Measurements from ENCODE around the gene SHISAL2A. TPM values are rescaled to one million over a fixed set of nuclear protein-coding genes. Genes with fewer than 3 reads are reported as not detected.

The SHISAL2A gene
- total RNA-seq, 1 experiment from 2014 or later: 0.26 TPM

GRCh38 chr1:52634111-52634510, 1.1 kb downstream of the SHISAL2A start:
- Mint-ChIP-seq H3K4me1 (ENCODE audit: insufficient read depth, unreplicated experiment) (peaks cover 10% of the 10 kb centered on the region), H3K4me3 (ENCODE audit: unreplicated experiment) (no peak overlapping the region), H3K27me3 (ENCODE audit: insufficient read depth, unreplicated experiment) (no peaks in the 10 kb centered on the region), H3K9me3 (ENCODE audit: unreplicated experiment) (no peaks in the 10 kb centered on the region), H3K36me3 (ENCODE audit: insufficient read depth, unreplicated experiment) (no peaks in the 10 kb centered on the region), H3K27ac (ENCODE audit: low read depth, unreplicated experiment) (no peak overlapping the region)
- TF ChIP-seq CTCF (IDR thresholded peaks at IDR 0.05; ENCODE audit: unreplicated experiment): no peak
- intact Hi-C loops (cut with micrococcal nuclease): no loop called here
- DNase-seq (ENCODE audit: unreplicated experiment): no peak
- BruUV-seq (replicated peaks): no TSS peak
- ChIA-PET CTCF (interaction anchor here (1.1 kb wide), 1 partner anchor 29 kb away, joined by 3 read pairs; no protein-coding TSS in a partner anchor), POLR2A (no interaction called here)

- intact Hi-C loops (cut with micrococcal nuclease): no loop called here
- Mint-ChIP-seq H3K36me3 (ENCODE audit: insufficient read depth, unreplicated experiment) (no peaks in the 10 kb centered on the region), H3K4me3 (ENCODE audit: unreplicated experiment) (no peak overlapping the region), H3K4me1 (ENCODE audit: insufficient read depth, unreplicated experiment) (peaks cover 10% of the 10 kb centered on the region), H3K9me3 (ENCODE audit: unreplicated experiment) (no peaks in the 10 kb centered on the region), H3K27ac (ENCODE audit: low read depth, unreplicated experiment) (no peak overlapping the region), H3K27me3 (ENCODE audit: insufficient read depth, unreplicated experiment) (no peaks in the 10 kb centered on the region)
- no peak for TF ChIP-seq CTCF (IDR thresholded peaks at IDR 0.05; ENCODE audit: unreplicated experiment)
- CTCF ChIA-PET: interaction anchor here (1.0 kb wide), 1 partner anchor 10 kb away, joined by 4 read pairs; no protein-coding TSS in a partner anchor
- BruUV-seq (replicated peaks): no TSS peak
- POLR2A ChIA-PET: interaction anchor here (0.8 to 3.1 kb wide), 4 partner anchors 24 to 84 kb away, joined by 3 to 19 read pairs (median 4); no protein-coding TSS in a partner anchor
- DNase-seq (ENCODE audit: unreplicated experiment): no peak
Observed at GRCh38 chr1:52635321-52636089, 2.5 kb downstream of the SHISAL2A start.

GRCh38 chr1:52636721-52637695, 4.0 kb downstream of the SHISAL2A start:
- Mint-ChIP-seq H3K9me3 (ENCODE audit: unreplicated experiment) (no peaks in the 10 kb centered on the region), H3K27ac (ENCODE audit: low read depth, unreplicated experiment) (peak overlapping the region; percentile 83), H3K36me3 (ENCODE audit: insufficient read depth, unreplicated experiment) (no peaks in the 10 kb centered on the region), H3K4me1 (ENCODE audit: insufficient read depth, unreplicated experiment) (peaks cover 15% of the 10 kb centered on the region), H3K27me3 (ENCODE audit: insufficient read depth, unreplicated experiment) (no peaks in the 10 kb centered on the region), H3K4me3 (ENCODE audit: unreplicated experiment) (no peak overlapping the region)
- DNase-seq (ENCODE audit: unreplicated experiment): peak; percentile 27
- intact Hi-C loops (cut with micrococcal nuclease): no loop called here
- BruUV-seq (replicated peaks): no TSS peak
- ChIA-PET POLR2A (interaction anchor here (1.0 to 3.1 kb wide), 4 partner anchors 22 to 80 kb away, joined by 3 to 19 read pairs (median 4); no protein-coding TSS in a partner anchor), CTCF (no interaction called here)
- no peak for TF ChIP-seq CTCF (IDR thresholded peaks at IDR 0.05; ENCODE audit: unreplicated experiment)

GRCh38 chr1:52637946-52638345, 5.0 kb downstream of the SHISAL2A start:
- intact Hi-C loops (cut with micrococcal nuclease): no loop called here
- POLR2A ChIA-PET: interaction anchor here (3.1 kb wide), 1 partner anchor 21 kb away, joined by 19 read pairs; no protein-coding TSS in a partner anchor

More at GRCh38 chr1:52637946-52638345, 5.0 kb downstream of the SHISAL2A start:
- DNase-seq (ENCODE audit: unreplicated experiment): no peak
- CTCF ChIA-PET: no interaction called here
- Mint-ChIP-seq H3K9me3 (ENCODE audit: unreplicated experiment) (no peaks in the 10 kb centered on the region), H3K27ac (ENCODE audit: low read depth, unreplicated experiment) (peak overlapping the region; percentile 83), H3K27me3 (ENCODE audit: insufficient read depth, unreplicated experiment) (no peaks in the 10 kb centered on the region), H3K4me3 (ENCODE audit: unreplicated experiment) (no peak overlapping the region), H3K36me3 (ENCODE audit: insufficient read depth, unreplicated experiment) (no peaks in the 10 kb centered on the region), H3K4me1 (ENCODE audit: insufficient read depth, unreplicated experiment) (peaks cover 15% of the 10 kb centered on the region)
- no peak for TF ChIP-seq CTCF (IDR thresholded peaks at IDR 0.05; ENCODE audit: unreplicated experiment)
- BruUV-seq (replicated peaks): no TSS peak
